Measurements from ENCODE around the gene TMEM229B. TPM values are rescaled to one million over a fixed set of nuclear protein-coding genes. Genes with fewer than 3 reads are reported as not detected.

The TMEM229B gene
- total and polyA plus RNA-seq, 8 donors, result 1.9 to 7.5 (median 3.7) TPM

GRCh38 chr14:67491741-67492507 lies 3.4 kb upstream of the TMEM229B start:
- DNase-seq (peak; percentile 56 to 82 (median 72)), FAIRE-seq (no peak), ATAC-seq (peak; percentile 64 to 90 (median 82))
- H3K27me3 ChIP-seq, result no peaks in the 10 kb centered on the region
- peak overlapping the region; percentile 17 to 70 (median 34) for H3K27ac ChIP-seq
- no peaks in the 10 kb centered on the region for H3K36me3 ChIP-seq
- 36 to 39% methylated on average over 9 of the region's 9 CpGs for WGBS, 2 donors
- TF ChIP-seq CTCF (IDR thresholded peaks at IDR 0.05), result no peak
- no peaks in the 10 kb centered on the region for H3K9me3 ChIP-seq
- intact Hi-C loops (cut with DNase I), result no loop called here
- H3K4me1 ChIP-seq, result peaks cover 5 to 16% (median 11%) of the 10 kb centered on the region in 3 donors
- no peak overlapping the region for H3K4me3 ChIP-seq

- WGBS, 2 donors, result 88 to 90% methylated on average over 3 of the region's 3 CpGs
- Histone ChIP-seq H3K27me3 (no peaks in the 10 kb centered on the region), H3K27ac (peak overlapping the region; percentile 17 to 70 (median 34)), H3K9me3 (no peaks in the 10 kb centered on the region), H3K4me3 (no peak overlapping the region), H3K4me1 (peaks cover 5 to 16% (median 11%) of the 10 kb centered on the region in 3 donors), H3K36me3 (no peaks in the 10 kb centered on the region)
- intact Hi-C loops (cut with DNase I), result no loop called here
- ATAC-seq (no peak), FAIRE-seq (no peak), DNase-seq (no peak)
- TF ChIP-seq CTCF (IDR thresholded peaks at IDR 0.05), result no peak
These were observed 2.8 kb upstream of the TMEM229B start for GRCh38 chr14:67491285-67491684.

- Histone ChIP-seq H3K27ac (no peak overlapping the region), H3K36me3 (peaks cover 0 to 2% (median 0%) of the 10 kb centered on the region in 3 donors), H3K4me1 (peaks cover 5 to 16% (median 11%) of the 10 kb centered on the region in 3 donors), H3K9me3 (no peaks in the 10 kb centered on the region), H3K27me3 (no peaks in the 10 kb centered on the region), H3K4me3 (no peak overlapping the region)
- ATAC-seq (no peak), FAIRE-seq (no peak), DNase-seq (no peak)
- 76 to 84% methylated on average over 4 of the region's 4 CpGs for WGBS, 2 donors
- no peak for TF ChIP-seq CTCF (IDR thresholded peaks at IDR 0.05)
- intact Hi-C loops (cut with DNase I), result no loop called here
These were observed 1.7 kb upstream of the TMEM229B start for GRCh38 chr14:67490196-67490595.

GRCh38 chr14:67487332-67487731 lies 1.2 kb downstream of the TMEM229B start:
- no peak overlapping the region for H3K27ac ChIP-seq
- H3K4me3 ChIP-seq, result no peak overlapping the region
- FAIRE-seq, result no peak
- TF ChIP-seq CTCF (IDR thresholded peaks at IDR 0.05), result no peak
- H3K27me3 ChIP-seq, result no peaks in the 10 kb centered on the region
- H3K9me3 ChIP-seq, result no peaks in the 10 kb centered on the region
- WGBS, 2 donors, result 76 to 84% methylated on average over 4 of the region's 4 CpGs
- DNase-seq, result no peak
- peaks cover 0 to 2% (median 0%) of the 10 kb centered on the region in 3 donors for H3K36me3 ChIP-seq
- H3K4me1 ChIP-seq, result peaks cover 5 to 13% (median 11%) of the 10 kb centered on the region in 3 donors
- intact Hi-C loops (cut with DNase I), result no loop called here
- no peak for ATAC-seq

- Histone ChIP-seq H3K36me3 (peaks cover 0 to 2% (median 0%) of the 10 kb centered on the region in 3 donors), H3K9me3 (no peaks in the 10 kb centered on the region), H3K27ac (no peak overlapping the region), H3K4me3 (no peak overlapping the region), H3K27me3 (no peaks in the 10 kb centered on the region), H3K4me1 (peaks cover 5 to 9% (median 7%) of the 10 kb centered on the region in 3 donors)
- ATAC-seq, result no peak
- intact Hi-C loops (cut with DNase I), result no loop called here
- no peak for TF ChIP-seq CTCF (IDR thresholded peaks at IDR 0.05)
- no peak for DNase-seq
- WGBS, 2 donors, result 81 to 87% methylated on average over 4 of the region's 4 CpGs
- FAIRE-seq, result no peak
These were observed 1.6 kb downstream of the TMEM229B start for GRCh38 chr14:67486890-67487289.
